Stimulated activated CD8-positive, alpha-beta memory T cell treated with anti-CD3 and anti-CD28 coated beads, Interleukin-4, amount 100 ng/mL, for 4 hours (primary cell): ENCODE results near the gene FBH1.
"Not testable (repeated sequence)": the region's sequence is repeated elsewhere in the genome, so short reads cannot be mapped to it uniquely, and the experiment has no call there.

Source experiments
- DNase-seq, 2 donors: peaks; one replicate each; pipeline ENCODE4 v3.0.0-alpha.2; 2020; ENCODE audit warnings: low read depth in 2 of 2, low spot score in 1 of 2

Gene FBH1

GRCh38 chr10:5889624-5890451 lies at the start of gene FBH1, which contains the start of gene ANKRD16:
FBH1 (plus strand) TSS chr10:5890243; CDS start chr10:5890346, 103 bp downstream.
ANKRD16 (minus strand) TSS chr10:5889893; CDS start chr10:5889354, 539 bp downstream.
- peak; percentile 87 to 96 for DNase-seq

GRCh38 chr10:5840314-5841307 lies 49.4 kb upstream of the FBH1 start:
- DNase-seq: no peak

GRCh38 chr10:5841965-5842364 lies 48.1 kb upstream of the FBH1 start:
- no peak for DNase-seq

- no peak for DNase-seq
Observed at GRCh38 chr10:5843686-5844344, 46.2 kb upstream of the FBH1 start.

- DNase-seq: no peak
Observed at GRCh38 chr10:5844345-5845055, 45.5 kb upstream of the FBH1 start.

GRCh38 chr10:5846667-5847066 lies 43.4 kb upstream of the FBH1 start:
- not testable (repeated sequence) for DNase-seq

GRCh38 chr10:5854131-5854475 lies 35.9 kb upstream of the FBH1 start:
- no peak for DNase-seq

GRCh38 chr10:5855979-5856700 lies 33.9 kb upstream of the FBH1 start:
- no peak for DNase-seq

GRCh38 chr10:5856701-5857004 lies 33.4 kb upstream of the FBH1 start:
- no peak for DNase-seq

- no peak for DNase-seq
Observed at GRCh38 chr10:5858811-5859210, 31.2 kb upstream of the FBH1 start.

GRCh38 chr10:5860066-5860465 lies 30.0 kb upstream of the FBH1 start:
- DNase-seq: no peak

GRCh38 chr10:5862360-5862961 lies 27.6 kb upstream of the FBH1 start:
- no peak for DNase-seq

GRCh38 chr10:5862981-5863685 lies 26.9 kb upstream of the FBH1 start:
- DNase-seq: not testable (repeated sequence)

- not testable (repeated sequence) for DNase-seq
Observed at GRCh38 chr10:5866451-5867081, 23.5 kb upstream of the FBH1 start.

GRCh38 chr10:5867091-5867615 lies 22.9 kb upstream of the FBH1 start:
- not testable (repeated sequence) for DNase-seq

GRCh38 chr10:5868383-5868782 lies 21.7 kb upstream of the FBH1 start:
- DNase-seq: not testable (repeated sequence)

GRCh38 chr10:5869156-5869555 lies 20.9 kb upstream of the FBH1 start:
- DNase-seq: no peak

- no peak for DNase-seq
Observed at GRCh38 chr10:5871596-5871995, 18.4 kb upstream of the FBH1 start.
